IMR-90 (cell line): ENCODE measurements around the gene TRIM24.
"Not testable (repeated sequence)": the region's sequence is repeated elsewhere in the genome, so short reads cannot be mapped to it uniquely, and the experiment has no call there.

ENCODE experiments used
- BHLHE40 ChIP-seq: fragments of 150-350 bp; IDR thresholded peaks from 2 replicates; pipeline ENCODE4 v1.6.1; 2016; ENCODE audit warnings: mild to moderate bottlenecking, low read depth, low read length
- CEBPB ChIP-seq: IDR thresholded peaks from 2 replicates; pipeline ENCODE4 v1.6.1; 2012; ENCODE audit warnings: low read depth, low read length, improper control_type of control experiment
- CHD1 ChIP-seq: IDR thresholded peaks from 2 replicates; pipeline ENCODE4 v1.6.1; 2012; ENCODE audit warnings: low read depth, low read length, improper control_type of control experiment
- CTCF ChIP-seq: conservative IDR thresholded peaks from 2 replicates; pipeline ENCODE4 v1.5.1; 2012; ENCODE audit warnings: mild to moderate bottlenecking, low read depth, low read length, improper control_type of control experiment
- ELK1 ChIP-seq: fragments of 150-350 bp; IDR thresholded peaks from 2 replicates; pipeline ENCODE4 v1.6.1; 2016; ENCODE audit warnings: low read depth, mild to moderate bottlenecking, low read length, moderate library complexity, borderline replicate concordance
- FOS ChIP-seq: fragments of 150-350 bp; IDR thresholded peaks from 2 replicates; pipeline ENCODE4 v1.6.1; 2016; ENCODE audit warnings: low read depth, low read length
- MAFK ChIP-seq: IDR thresholded peaks from 2 replicates; pipeline ENCODE4 v1.6.1; 2012; ENCODE audit warnings: low read depth, low read length, improper control_type of control experiment
- MAZ ChIP-seq: IDR thresholded peaks from 2 replicates; pipeline ENCODE4 v1.6.1; 2012; ENCODE audit warnings: low read depth, mild to moderate bottlenecking, low read length, improper control_type of control experiment, moderate library complexity, borderline replicate concordance
- MXI1 ChIP-seq: IDR thresholded peaks from 2 replicates; pipeline ENCODE4 v1.6.1; 2012; ENCODE audit warnings: low read depth, mild to moderate bottlenecking, low read length, moderate library complexity, borderline replicate concordance
- POLR2A ChIP-seq: IDR thresholded peaks from 2 replicates; pipeline ENCODE4 v1.6.1; 2012; ENCODE audit warnings: mild to moderate bottlenecking, low read depth, low read length
- RAD21 ChIP-seq: IDR thresholded peaks from 2 replicates; pipeline ENCODE4 v1.6.1; 2012; ENCODE audit warnings: low read length, improper control_type of control experiment
- RFX5 ChIP-seq: IDR thresholded peaks from 2 replicates; pipeline ENCODE4 v1.8.0; 2012; ENCODE audit warnings: low read depth, mild to moderate bottlenecking, low read length, moderate library complexity
- SMC3 ChIP-seq: fragments of 150-350 bp; IDR thresholded peaks from 2 replicates; pipeline ENCODE4 v1.6.1; 2016; ENCODE audit warnings: low read depth, mild to moderate bottlenecking, antibody characterized with exemption, low read length, moderate library complexity
- USF2 ChIP-seq: fragments of 150-350 bp; IDR thresholded peaks from 2 replicates; pipeline ENCODE4 v1.6.1; 2017; ENCODE audit warnings: mild to moderate bottlenecking, antibody characterized with exemption, low read length, low read depth

- not testable (repeated sequence) for TF ChIP-seq USF2, BHLHE40, MXI1, CTCF, RAD21, POLR2A, CHD1, CEBPB, RFX5, SMC3, MAFK, MAZ, ELK1, FOS
Observed at GRCh38 chr7:138485508-138485907, 25.4 kb downstream of the TRIM24 start.
